Stimulated activated naive B cell treated with anti-CD40 and anti-IgM and Interleukin-4, amounts not matched to agents 10 μg/mL and 1 μg/mL and 100 μg/mL, for 72 hours (primary cell): ENCODE results near the gene DAPK2.

ENCODE experiments used
- ATAC-seq, 2 donors: fragments of 150-1000 bp; cut with Tn5 transposase; replicated peaks; 2 replicates each; pipeline ENCODE4 v1.10.0; 2021; ENCODE audit warnings: moderate library complexity in 1 of 2
- DNase-seq: peaks from one replicate; pipeline ENCODE4 v3.0.0; 2021
- H3K27ac Mint-ChIP-seq: one replicate; pipeline ENCODE4 v1.8.0; 2022; ENCODE audit warnings: mild to moderate bottlenecking, mixed read lengths
- H3K27me3 Mint-ChIP-seq, 2 donors: one replicate each; pipeline ENCODE4 v1.8.0; 2022; ENCODE audit warnings: mixed read lengths in 2 of 2
- H3K36me3 Mint-ChIP-seq, 2 donors: one replicate each; pipeline ENCODE4 v1.8.0; 2022; ENCODE audit warnings: mixed read lengths in 2 of 2, mild to moderate bottlenecking in 1 of 2
- H3K4me1 Mint-ChIP-seq, 2 donors: one replicate each; pipeline ENCODE4 v1.8.0; 2022; ENCODE audit warnings: mixed read lengths in 2 of 2, mild to moderate bottlenecking in 1 of 2
- H3K4me3 Mint-ChIP-seq, 2 donors: one replicate each; pipeline ENCODE4 v1.8.0; 2022; ENCODE audit warnings: mild to moderate bottlenecking in 2 of 2, mixed read lengths in 2 of 2, moderate library complexity in 1 of 2
- H3K9me3 Mint-ChIP-seq, 2 donors: one replicate each; pipeline ENCODE4 v1.8.0; 2022; ENCODE audit warnings: mixed read lengths in 2 of 2, mild to moderate bottlenecking in 1 of 2

DAPK2 gene

GRCh38 chr15:63990454-63990853 is 55.8 kb downstream of the DAPK2 start:
- ATAC-seq (peak; percentile 6 to 16), DNase-seq (peak; percentile 37)
- Mint-ChIP-seq H3K27me3 (no peaks in the 10 kb centered on the region), H3K36me3 (no peaks in the 10 kb centered on the region), H3K27ac (peak overlapping the region; percentile 83), H3K4me3 (peak overlapping the region in 1 of 2 donors; percentile 51), H3K4me1 (peaks cover 51 to 72% of the 10 kb centered on the region in 2 donors), H3K9me3 (no peaks in the 10 kb centered on the region)

DNA sequence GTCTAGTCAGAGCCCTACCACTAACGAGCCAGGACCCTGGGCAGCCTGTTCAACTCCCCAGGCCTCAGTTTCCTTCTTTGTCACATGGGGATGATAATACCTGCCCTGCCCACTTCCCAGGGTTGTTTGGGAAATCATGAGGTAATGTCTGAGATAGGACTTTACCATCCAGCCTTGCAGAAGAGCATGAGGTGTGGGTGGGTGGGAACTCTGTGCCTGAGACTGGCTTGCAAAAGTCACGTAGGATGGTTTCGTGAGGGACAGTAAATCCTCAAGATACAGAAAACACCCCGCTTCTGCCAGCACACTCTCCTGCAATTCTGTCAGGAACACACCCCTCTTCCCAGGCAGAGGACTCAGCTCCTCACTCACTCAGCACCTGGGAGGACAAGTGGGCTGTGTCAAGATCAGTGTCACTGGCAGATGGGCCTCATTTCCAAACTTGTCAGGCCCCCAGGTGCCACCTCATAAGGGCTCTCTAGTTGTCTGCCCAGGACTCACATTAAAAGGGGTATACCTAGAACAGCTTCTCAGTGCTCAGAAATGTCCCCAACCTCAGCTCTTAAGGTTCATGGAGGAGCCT is 58.4 kb downstream of the DAPK2 start:
- DNase-seq: no peak
- no peaks in the 10 kb centered on the region for H3K9me3 Mint-ChIP-seq
- no peaks in the 10 kb centered on the region for H3K36me3 Mint-ChIP-seq
- H3K4me3 Mint-ChIP-seq: no peak overlapping the region
- no peak overlapping the region for H3K27ac Mint-ChIP-seq
- H3K4me1 Mint-ChIP-seq: peaks cover 50 to 68% of the 10 kb centered on the region in 2 donors
- H3K27me3 Mint-ChIP-seq: no peaks in the 10 kb centered on the region
- ATAC-seq: no peak

DNA sequence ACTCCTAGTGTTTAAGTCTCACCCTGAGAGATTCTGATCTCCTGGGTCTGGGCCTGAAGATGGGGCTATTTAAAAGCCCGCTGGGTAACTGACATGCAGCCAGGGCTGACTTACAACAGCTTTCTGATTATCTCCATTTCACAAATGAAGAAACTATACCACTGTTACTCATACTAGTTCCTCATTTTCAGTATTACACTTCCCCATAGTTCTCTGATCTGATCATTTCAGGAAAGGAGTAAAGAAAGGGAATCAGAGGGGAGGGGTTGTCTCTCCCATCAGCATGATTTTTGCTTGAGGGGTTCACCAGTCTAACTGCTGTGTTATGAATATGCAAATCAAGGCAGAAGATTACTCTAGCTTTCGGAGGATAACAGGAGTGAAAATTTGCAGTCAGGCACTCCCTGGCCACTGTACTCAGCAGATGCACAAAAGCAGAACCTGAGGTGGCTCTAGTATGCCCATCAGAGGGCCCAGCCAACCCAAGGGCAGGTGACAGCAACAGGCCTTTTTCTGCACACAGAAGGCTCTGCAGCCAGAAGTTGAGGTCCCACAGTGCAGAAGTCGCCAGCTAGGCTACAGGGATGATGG is 59.4 kb downstream of the DAPK2 start:
- peak overlapping the region; percentile 25 to 56 for H3K4me3 Mint-ChIP-seq
- no peaks in the 10 kb centered on the region for H3K27me3 Mint-ChIP-seq
- DNase-seq: peak; percentile 65
- peak overlapping the region; percentile 88 for H3K27ac Mint-ChIP-seq
- ATAC-seq: peak; percentile 89 to 90
- H3K36me3 Mint-ChIP-seq: no peaks in the 10 kb centered on the region
- no peaks in the 10 kb centered on the region for H3K9me3 Mint-ChIP-seq
- peaks cover 45 to 63% of the 10 kb centered on the region in 2 donors for H3K4me1 Mint-ChIP-seq

DNA sequence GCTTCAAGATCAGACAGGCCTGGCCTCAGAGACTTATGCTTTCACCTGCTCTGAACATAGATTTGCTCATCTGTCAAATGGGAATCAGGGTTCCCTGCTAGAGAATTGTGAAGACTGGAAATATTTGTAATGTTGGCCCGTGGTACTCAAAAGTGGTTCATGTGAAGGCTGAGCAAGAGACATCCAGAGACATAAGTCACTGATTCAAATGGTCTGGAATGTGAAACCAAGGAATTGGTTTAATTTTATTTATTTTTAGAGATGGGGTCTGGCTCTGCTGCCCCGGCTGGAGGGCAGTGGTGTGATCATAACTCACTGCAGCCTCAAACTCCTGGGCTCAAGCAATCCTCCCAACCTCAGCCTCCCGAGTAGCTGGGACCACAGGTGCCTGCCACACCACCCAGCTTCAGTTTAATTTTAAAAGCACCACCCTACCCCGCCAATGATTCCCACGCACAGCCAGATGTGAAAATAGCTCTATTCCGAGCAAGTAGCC is 60.1 kb downstream of the DAPK2 start:
- Mint-ChIP-seq H3K4me1 (peaks cover 39 to 57% of the 10 kb centered on the region in 2 donors), H3K27ac (peak overlapping the region; percentile 88), H3K27me3 (no peaks in the 10 kb centered on the region), H3K9me3 (no peaks in the 10 kb centered on the region), H3K36me3 (no peaks in the 10 kb centered on the region), H3K4me3 (no peak overlapping the region)
- ATAC-seq: no peak
- DNase-seq: no peak

DNA sequence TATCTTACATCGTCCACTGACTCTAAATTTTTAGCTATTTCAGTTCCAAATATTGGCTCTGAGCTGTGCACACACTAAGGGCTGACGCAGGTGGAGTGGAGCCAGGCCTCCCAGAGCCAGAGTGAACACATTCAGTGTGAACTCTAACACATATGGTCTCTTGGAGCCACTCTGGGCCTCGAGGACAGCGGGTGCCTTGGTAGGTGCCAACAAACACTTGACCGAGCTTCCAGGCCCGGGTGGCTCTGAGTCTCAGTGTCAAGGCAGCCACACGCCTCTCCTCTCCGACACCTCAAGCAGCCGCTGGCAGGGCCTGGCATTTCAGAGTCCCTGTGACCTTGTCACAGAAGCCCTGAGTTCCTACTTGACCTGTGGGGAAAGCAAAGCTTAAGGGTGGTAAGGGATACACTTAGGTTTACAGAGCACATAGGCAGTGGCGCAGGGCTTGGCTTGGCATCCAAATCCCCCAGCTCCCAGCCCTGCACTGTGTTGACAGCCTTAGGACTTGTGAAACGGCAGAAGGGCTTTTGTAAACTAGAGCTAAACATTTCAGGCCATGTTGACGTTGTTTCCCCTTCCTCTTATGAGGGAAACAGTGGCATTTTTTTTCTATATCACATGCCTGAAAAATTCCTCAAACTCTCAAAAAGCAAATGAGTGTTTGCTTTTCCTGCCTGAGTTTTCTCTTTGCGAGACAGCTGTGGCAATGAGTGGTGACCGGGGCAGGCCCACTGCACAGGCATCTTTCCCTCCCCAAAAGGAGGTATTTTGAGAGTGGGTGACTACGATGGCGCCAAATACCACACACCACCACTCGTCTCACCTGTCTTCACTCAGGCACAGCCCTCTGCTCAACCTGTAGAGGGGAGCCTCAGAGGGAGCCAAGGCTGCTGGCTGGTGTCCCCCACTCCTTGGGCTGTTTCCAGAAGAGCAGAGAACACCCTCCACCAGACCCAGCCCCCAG is 60.8 kb downstream of the DAPK2 start:
- Mint-ChIP-seq H3K27me3 (no peaks in the 10 kb centered on the region), H3K4me1 (peaks cover 31 to 50% of the 10 kb centered on the region in 2 donors), H3K9me3 (no peaks in the 10 kb centered on the region), H3K4me3 (no peak overlapping the region), H3K27ac (no peak overlapping the region), H3K36me3 (no peaks in the 10 kb centered on the region)
- DNase-seq (no peak), ATAC-seq (no peak)

DNA sequence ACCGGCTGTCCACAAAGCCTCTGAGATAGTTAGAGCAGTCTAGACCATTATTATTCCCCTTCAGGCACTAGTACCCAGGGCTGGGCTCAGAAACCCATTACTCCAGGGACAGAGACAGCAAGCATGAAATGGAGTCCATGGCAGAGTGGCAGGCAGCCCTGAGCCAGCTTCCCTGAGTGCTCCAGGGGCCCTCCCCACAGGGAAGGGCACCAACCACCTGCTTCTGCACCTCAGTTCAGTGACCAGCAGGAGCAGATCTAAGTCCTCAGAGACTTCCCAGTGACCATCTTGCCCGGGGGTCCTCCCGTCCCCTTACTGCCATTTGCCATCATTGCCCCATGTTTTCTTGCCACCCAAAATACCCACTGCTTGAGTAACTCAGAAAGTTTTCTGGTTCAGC is 62.0 kb downstream of the DAPK2 start:
- no peaks in the 10 kb centered on the region for H3K27me3 Mint-ChIP-seq
- H3K4me1 Mint-ChIP-seq: peaks cover 28 to 43% of the 10 kb centered on the region in 2 donors
- H3K27ac Mint-ChIP-seq: no peak overlapping the region
- ATAC-seq (no peak), DNase-seq (no peak)
- H3K4me3 Mint-ChIP-seq: no peak overlapping the region
- no peaks in the 10 kb centered on the region for H3K9me3 Mint-ChIP-seq
- no peaks in the 10 kb centered on the region for H3K36me3 Mint-ChIP-seq

DNA sequence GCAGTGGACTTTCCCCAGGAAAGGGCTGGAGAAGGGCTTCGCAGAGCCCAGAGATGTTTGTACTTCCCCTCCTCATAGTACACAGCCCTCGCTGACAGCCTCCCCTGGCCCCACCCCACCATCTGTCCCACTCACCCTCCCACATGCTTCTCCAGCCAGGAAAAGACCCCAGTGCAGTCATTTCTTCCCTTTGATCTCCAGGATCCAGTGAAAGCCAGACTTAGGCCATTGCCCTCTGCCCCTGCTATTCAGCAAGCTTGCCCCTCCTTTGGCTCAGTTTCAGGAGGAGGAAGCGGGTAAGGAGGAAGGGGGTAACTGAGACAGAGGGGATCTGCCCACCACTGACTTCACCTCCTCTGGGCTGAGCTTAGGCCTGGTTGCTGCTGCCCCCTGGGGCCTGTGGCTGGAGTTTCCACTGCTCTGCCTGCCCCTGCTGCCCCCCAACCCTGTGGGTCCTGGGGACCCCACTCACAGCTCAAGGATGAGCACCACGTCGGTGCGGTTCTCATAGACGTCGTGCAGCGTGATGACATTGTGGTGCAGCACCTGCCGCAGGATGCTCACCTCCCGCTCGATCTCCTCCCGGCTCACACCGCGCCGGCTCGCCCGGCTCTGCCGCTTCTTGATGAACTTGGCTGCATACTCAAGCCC is 63.1 kb downstream of the DAPK2 start:
- H3K27me3 Mint-ChIP-seq: no peaks in the 10 kb centered on the region
- no peak for DNase-seq
- peaks cover 25 to 41% of the 10 kb centered on the region in 2 donors for H3K4me1 Mint-ChIP-seq
- no peaks in the 10 kb centered on the region for H3K36me3 Mint-ChIP-seq
- no peak for ATAC-seq
- no peak overlapping the region for H3K27ac Mint-ChIP-seq
- no peaks in the 10 kb centered on the region for H3K9me3 Mint-ChIP-seq
- peak overlapping the region in 1 of 2 donors; percentile 12 for H3K4me3 Mint-ChIP-seq

GRCh38 chr15:63982381-63982854 is 63.9 kb downstream of the DAPK2 start:
- peak overlapping the region; percentile 14 for H3K27ac Mint-ChIP-seq
- no peak overlapping the region for H3K4me3 Mint-ChIP-seq
- DNase-seq (no peak), ATAC-seq (no peak)
- no peaks in the 10 kb centered on the region for H3K27me3 Mint-ChIP-seq
- peaks cover 22 to 34% of the 10 kb centered on the region in 2 donors for H3K4me1 Mint-ChIP-seq
- no peaks in the 10 kb centered on the region for H3K9me3 Mint-ChIP-seq
- H3K36me3 Mint-ChIP-seq: no peaks in the 10 kb centered on the region

DNA sequence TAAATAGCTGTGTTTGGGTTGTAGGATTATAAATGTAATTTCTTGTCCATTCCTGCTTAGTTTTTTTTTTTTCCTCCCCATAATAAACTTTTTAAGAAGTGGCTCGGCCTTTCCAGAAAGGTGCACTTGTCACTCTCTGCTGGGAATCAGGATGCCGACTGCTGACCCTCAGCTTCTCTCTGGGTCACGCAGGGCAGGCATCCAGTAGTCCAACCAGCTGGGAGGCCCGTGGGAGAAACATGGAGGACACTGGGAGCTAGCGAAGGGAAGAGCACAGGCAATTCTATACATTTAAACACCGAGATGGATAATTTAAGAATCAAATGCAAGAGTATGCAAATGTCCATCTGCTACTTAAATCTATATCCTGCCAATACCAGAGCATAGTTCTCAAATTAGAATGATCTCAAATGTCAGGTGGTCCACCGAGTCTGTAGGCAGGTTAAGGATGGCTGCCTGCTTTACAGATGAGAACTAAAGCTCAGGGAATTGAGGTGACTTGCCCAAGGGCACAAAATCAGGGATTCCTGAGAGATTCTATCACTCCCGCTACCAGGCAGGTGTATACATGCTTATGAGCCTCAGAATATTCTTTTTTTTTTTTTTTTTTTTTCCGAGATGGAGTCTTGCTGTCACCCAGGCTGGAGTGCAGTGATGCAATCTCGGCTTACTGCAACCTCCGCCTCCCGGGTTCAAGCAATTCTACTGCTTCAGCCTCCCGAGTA is 64.5 kb downstream of the DAPK2 start:
- Mint-ChIP-seq H3K27me3 (no peaks in the 10 kb centered on the region), H3K4me3 (no peak overlapping the region), H3K4me1 (peaks cover 18 to 27% of the 10 kb centered on the region in 2 donors), H3K9me3 (no peaks in the 10 kb centered on the region), H3K36me3 (no peaks in the 10 kb centered on the region), H3K27ac (no peak overlapping the region)
- ATAC-seq: no peak
- DNase-seq: no peak

GRCh38 chr15:63979262-63979793 is 67.0 kb downstream of the DAPK2 start:
- ATAC-seq: no peak
- Mint-ChIP-seq H3K27ac (no peak overlapping the region), H3K4me1 (peaks cover 10 to 16% of the 10 kb centered on the region in 2 donors), H3K36me3 (no peaks in the 10 kb centered on the region), H3K9me3 (no peaks in the 10 kb centered on the region), H3K27me3 (no peaks in the 10 kb centered on the region), H3K4me3 (no peak overlapping the region)
- DNase-seq: no peak

DNA sequence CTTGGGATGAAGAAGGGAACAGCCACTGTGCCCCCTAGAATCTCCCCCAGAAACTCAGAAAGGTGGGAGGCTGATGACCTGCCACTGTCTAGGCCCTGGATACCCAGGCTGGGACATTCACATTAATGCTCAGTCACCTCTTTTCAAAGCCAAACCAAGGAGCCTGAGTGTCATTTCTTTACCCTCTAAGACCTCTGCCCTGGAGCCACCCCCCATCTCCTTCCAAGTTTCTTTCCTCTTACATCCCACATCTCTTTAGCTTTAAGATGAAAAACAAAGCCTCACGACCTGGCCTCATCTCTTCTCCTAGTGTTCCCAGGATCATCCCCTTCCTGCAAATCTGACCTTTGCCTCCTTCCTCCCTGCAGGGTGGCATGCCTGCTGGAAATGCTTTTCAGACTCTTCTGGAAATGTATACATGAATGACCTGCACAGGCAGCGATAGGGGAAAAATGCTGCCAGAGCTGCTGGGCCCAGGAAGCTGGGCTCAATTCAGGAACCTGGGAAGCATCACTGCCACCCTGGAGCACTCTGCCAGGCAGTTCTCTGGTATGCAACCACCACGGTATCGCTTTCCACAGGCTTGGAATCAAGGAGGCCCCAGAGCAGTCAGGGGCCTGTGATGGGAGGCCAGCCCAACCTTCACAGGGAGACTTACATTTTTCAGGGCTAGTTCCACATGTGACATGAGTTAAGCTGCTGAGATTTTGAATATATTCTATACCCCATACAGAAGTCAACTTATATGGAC is 67.6 kb downstream of the DAPK2 start:
- Mint-ChIP-seq H3K4me3 (no peak overlapping the region), H3K27ac (peak overlapping the region; percentile 49), H3K4me1 (peaks cover 10 to 15% of the 10 kb centered on the region in 2 donors), H3K27me3 (no peaks in the 10 kb centered on the region), H3K36me3 (no peaks in the 10 kb centered on the region), H3K9me3 (no peaks in the 10 kb centered on the region)
- DNase-seq (no peak), ATAC-seq (no peak)

GRCh38 chr15:63977119-63977518 is 69.2 kb downstream of the DAPK2 start:
- ATAC-seq (no peak), DNase-seq (no peak)
- no peaks in the 10 kb centered on the region for H3K9me3 Mint-ChIP-seq
- H3K4me3 Mint-ChIP-seq: no peak overlapping the region
- H3K27ac Mint-ChIP-seq: no peak overlapping the region
- H3K4me1 Mint-ChIP-seq: peaks cover under 1 to 10% of the 10 kb centered on the region in 2 donors
- H3K36me3 Mint-ChIP-seq: peaks cover 0 to 1% of the 10 kb centered on the region in 2 donors
- no peaks in the 10 kb centered on the region for H3K27me3 Mint-ChIP-seq

GRCh38 chr15:63974021-63974420 is 72.3 kb downstream of the DAPK2 start:
- DNase-seq (no peak), ATAC-seq (no peak)
- Mint-ChIP-seq H3K27me3 (no peaks in the 10 kb centered on the region), H3K4me3 (no peak overlapping the region), H3K36me3 (peaks cover 0 to 3% of the 10 kb centered on the region in 2 donors), H3K27ac (no peak overlapping the region), H3K9me3 (no peaks in the 10 kb centered on the region), H3K4me1 (peaks cover 20 to 37% of the 10 kb centered on the region in 2 donors)
